ENCODE data around the gene RIMBP2. TPM values are rescaled to one million over a fixed set of nuclear protein-coding genes. Genes with fewer than 3 reads are reported as not detected.

Gene RIMBP2
- total RNA-seq, 4 donors from 2014 or later = 0.29 to 8.2 (median 5.6) TPM

DNA sequence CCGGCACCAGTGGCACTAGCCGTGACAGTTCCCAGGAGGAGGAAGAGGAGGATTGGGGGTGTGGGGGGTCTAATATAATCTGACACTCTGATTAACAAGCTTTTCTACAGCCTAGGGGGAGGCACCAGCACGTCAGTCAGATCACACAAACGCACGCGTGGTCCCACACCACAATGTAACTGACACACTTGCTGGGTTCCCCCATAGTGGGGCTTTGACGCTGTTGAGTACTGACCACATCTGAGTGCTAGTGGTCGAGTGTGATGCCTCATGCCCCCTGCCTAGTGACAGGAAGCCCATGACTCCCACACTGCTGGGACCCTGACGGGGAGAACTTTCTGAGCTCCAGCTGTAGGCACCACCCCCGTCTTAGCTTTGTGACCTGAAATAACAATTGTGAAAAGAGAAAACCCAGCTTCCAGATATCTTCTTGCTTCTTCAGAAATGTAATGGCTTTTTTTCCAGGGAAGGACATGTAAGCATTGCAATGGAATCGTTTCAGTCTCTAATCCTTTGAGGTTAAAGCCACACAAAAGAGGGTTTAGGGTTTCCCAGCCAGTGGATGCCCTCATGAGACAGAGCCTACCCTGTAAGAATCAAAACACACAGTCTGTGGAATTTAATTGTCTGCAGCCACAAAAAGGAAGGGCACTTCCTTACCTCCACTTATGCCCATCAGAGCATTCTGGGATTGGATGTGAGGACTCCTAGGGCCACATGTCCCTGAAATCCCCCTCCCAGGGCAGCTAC is 194.5 kb downstream of the RIMBP2 start:
- intact Hi-C loops (cut with DNase I; ENCODE audit: low total_unique reads) = no loop called here
- H3K27me3 ChIP-seq = no peaks in the 10 kb centered on the region
- H3K9me3 ChIP-seq = no peaks in the 10 kb centered on the region

DNA sequence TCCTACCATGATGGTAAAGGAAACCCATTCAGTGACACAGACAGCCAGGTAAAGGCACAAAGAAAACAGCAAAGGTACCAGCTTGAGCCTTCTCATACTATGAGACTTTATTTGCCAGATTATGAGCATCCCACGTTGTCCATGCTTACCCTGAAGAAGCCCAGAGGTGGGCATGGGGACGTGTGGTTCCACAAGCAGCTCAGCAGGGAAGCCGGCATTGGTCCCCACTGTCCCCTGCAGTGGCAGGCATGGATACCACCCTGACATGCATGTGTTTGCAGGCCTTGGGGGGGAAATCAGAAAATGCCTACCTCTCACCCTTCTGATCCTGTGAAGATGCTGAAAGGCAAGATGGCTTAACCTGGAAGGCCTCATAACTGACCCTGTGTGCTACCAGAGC is 195.3 kb downstream of the RIMBP2 start:
- no peaks in the 10 kb centered on the region for H3K9me3 ChIP-seq
- DNase-seq = no peak
- intact Hi-C loops (cut with DNase I; ENCODE audit: low total_unique reads) = no loop called here

More for the DNA sequence above, 194.5 kb downstream of the RIMBP2 start:
- no peak for DNase-seq
- Histone ChIP-seq H3K27ac (no peak overlapping the region), H3K36me3 (no peaks in the 10 kb centered on the region), H3K4me1 (no peaks in the 10 kb centered on the region), H3K4me3 (no peak overlapping the region)
- TF ChIP-seq, protein P1, sequence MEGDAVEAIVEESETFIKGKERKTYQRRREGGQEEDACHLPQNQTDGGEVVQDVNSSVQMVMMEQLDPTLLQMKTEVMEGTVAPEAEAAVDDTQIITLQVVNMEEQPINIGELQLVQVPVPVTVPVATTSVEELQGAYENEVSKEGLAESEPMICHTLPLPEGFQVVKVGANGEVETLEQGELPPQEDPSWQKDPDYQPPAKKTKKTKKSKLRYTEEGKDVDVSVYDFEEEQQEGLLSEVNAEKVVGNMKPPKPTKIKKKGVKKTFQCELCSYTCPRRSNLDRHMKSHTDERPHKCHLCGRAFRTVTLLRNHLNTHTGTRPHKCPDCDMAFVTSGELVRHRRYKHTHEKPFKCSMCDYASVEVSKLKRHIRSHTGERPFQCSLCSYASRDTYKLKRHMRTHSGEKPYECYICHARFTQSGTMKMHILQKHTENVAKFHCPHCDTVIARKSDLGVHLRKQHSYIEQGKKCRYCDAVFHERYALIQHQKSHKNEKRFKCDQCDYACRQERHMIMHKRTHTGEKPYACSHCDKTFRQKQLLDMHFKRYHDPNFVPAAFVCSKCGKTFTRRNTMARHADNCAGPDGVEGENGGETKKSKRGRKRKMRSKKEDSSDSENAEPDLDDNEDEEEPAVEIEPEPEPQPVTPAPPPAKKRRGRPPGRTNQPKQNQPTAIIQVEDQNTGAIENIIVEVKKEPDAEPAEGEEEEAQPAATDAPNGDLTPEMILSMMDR (IDR thresholded peaks at IDR 0.05) = no peak
- TF ChIP-seq POLR2A (IDR thresholded peaks at IDR 0.05) = no peak

DNA sequence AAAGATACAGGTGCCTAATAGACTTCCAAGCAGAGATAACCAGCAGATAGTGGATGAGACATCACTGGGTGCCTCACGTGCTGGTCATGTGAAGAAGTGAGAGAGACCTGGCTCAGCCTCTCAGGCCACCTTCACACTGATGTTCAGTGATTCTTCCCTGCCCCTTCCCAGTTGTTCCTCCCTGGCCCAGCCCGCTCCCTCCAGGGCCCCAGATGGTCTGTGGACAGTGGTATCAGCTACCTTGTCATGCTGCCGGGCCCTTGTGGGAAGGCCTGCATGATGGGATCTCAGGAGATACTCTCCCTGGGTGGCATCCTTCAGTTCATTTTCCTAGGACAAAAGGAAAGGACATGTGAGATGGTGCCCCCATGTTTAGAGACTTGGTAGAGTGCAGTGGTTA is 198.5 kb downstream of the RIMBP2 start:
- TF ChIP-seq, protein P1 (IDR thresholded peaks at IDR 0.05) = no peak
- TF ChIP-seq POLR2A (IDR thresholded peaks at IDR 0.05) = no peak
- intact Hi-C loops (cut with DNase I; ENCODE audit: low total_unique reads) = no loop called here

More for the DNA sequence above, 195.3 kb downstream of the RIMBP2 start:
- no peak overlapping the region for H3K27ac ChIP-seq
- no peaks in the 10 kb centered on the region for H3K4me1 ChIP-seq
- H3K27me3 ChIP-seq = no peaks in the 10 kb centered on the region
- no peak overlapping the region for H3K4me3 ChIP-seq
- TF ChIP-seq POLR2A (IDR thresholded peaks at IDR 0.05) = no peak
- TF ChIP-seq, protein P1 (IDR thresholded peaks at IDR 0.05) = no peak
- H3K36me3 ChIP-seq = no peaks in the 10 kb centered on the region

DNA sequence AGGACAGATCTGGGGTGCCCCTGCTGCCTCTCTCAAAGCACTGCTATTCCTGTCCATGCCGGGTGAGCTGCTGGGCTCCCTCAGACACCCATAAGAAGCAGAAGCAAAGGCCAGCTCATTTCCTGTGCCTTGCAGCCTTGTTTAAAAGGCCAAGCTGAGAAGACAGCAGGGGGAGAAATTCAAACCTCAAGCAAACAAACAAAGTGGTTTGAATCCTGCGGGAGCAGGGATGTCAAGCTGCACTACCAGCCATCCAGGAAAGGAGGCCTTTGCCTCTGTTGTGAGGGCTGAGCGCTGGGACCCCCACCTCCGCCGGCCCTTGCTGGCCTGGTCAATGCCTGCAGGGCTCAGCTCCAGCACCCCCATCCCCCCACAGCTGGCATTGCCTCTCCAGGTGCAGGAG is 201.9 kb downstream of the RIMBP2 start:
- no peaks in the 10 kb centered on the region for H3K4me1 ChIP-seq
- H3K27me3 ChIP-seq = no peaks in the 10 kb centered on the region
- DNase-seq = no peak
- intact Hi-C loops (cut with DNase I; ENCODE audit: low total_unique reads) = no loop called here
- H3K36me3 ChIP-seq = no peaks in the 10 kb centered on the region
- no peaks in the 10 kb centered on the region for H3K9me3 ChIP-seq
- TF ChIP-seq, protein P1 (IDR thresholded peaks at IDR 0.05) = no peak
- no peak for TF ChIP-seq POLR2A (IDR thresholded peaks at IDR 0.05)
- H3K4me3 ChIP-seq = no peak overlapping the region
- no peak overlapping the region for H3K27ac ChIP-seq

More for the DNA sequence above, 198.5 kb downstream of the RIMBP2 start:
- Histone ChIP-seq H3K27ac (no peak overlapping the region), H3K9me3 (no peaks in the 10 kb centered on the region), H3K4me3 (no peak overlapping the region), H3K4me1 (no peaks in the 10 kb centered on the region), H3K36me3 (no peaks in the 10 kb centered on the region), H3K27me3 (no peaks in the 10 kb centered on the region)
- no peak for DNase-seq

DNA sequence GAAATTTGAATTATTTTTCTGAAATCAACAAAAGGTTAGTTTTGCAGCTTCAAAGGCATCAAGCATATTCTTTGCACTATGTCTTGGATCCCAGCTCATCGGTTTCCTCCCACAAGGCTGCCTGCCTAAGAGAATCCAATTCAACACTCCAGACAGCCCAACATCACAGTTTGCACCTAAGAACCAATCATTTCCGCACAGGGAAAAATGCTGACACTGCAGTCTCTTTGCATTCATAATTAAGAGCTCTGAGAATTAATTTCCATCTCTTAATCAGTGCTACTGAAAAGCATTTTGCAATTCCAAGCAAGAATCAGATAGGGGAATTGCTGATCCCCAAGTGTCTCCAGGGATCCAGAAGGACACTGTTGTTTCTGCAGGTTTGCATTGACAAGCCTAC is 202.5 kb downstream of the RIMBP2 start:
- Histone ChIP-seq H3K36me3 (no peaks in the 10 kb centered on the region), H3K9me3 (no peaks in the 10 kb centered on the region), H3K27me3 (no peaks in the 10 kb centered on the region), H3K4me3 (no peak overlapping the region), H3K4me1 (no peaks in the 10 kb centered on the region), H3K27ac (no peak overlapping the region)
- TF ChIP-seq POLR2A (IDR thresholded peaks at IDR 0.05) = no peak
- TF ChIP-seq, protein P1 (IDR thresholded peaks at IDR 0.05) = no peak
- DNase-seq = no peak
- intact Hi-C loops (cut with DNase I; ENCODE audit: low total_unique reads) = no loop called here

Measured in uterus (tissue), 4 donors.